GM21529 (cell line): ENCODE data around the gene SLC7A4.
"Not testable (repeated sequence)": the region's sequence is repeated elsewhere in the genome, so short reads cannot be mapped to it uniquely, and the experiment has no call there.

Source experiments
- ATAC-seq: cut with Tn5 transposase; IDR thresholded peaks from one replicate; pipeline ENCODE4 v1.9.1; 2021; ENCODE audit not compliant: unreplicated experiment

Gene SLC7A4

GRCh38 chr22:21064917-21065864 is 32.8 kb upstream of the SLC7A4 start:
- ATAC-seq: no peak

- not testable (repeated sequence) for ATAC-seq
Observed at GRCh38 chr22:21064425-21064824, 32.1 kb upstream of the SLC7A4 start.

GRCh38 chr22:21061660-21062321 is 29.4 kb upstream of the SLC7A4 start:
- ATAC-seq: not testable (repeated sequence)

- not testable (repeated sequence) for ATAC-seq
Observed at GRCh38 chr22:21060363-21060762, 28.0 kb upstream of the SLC7A4 start.

GRCh38 chr22:21055880-21056319 is 23.5 kb upstream of the SLC7A4 start:
- no peak for ATAC-seq

- ATAC-seq: no peak
Observed at GRCh38 chr22:21055564-21055834, 23.1 kb upstream of the SLC7A4 start.

GRCh38 chr22:21054714-21055563 is 22.6 kb upstream of the SLC7A4 start:
- ATAC-seq: no peak

GRCh38 chr22:21054046-21054713 is 21.8 kb upstream of the SLC7A4 start:
- no peak for ATAC-seq

GRCh38 chr22:21052715-21053459 is 20.5 kb upstream of the SLC7A4 start:
- ATAC-seq: no peak

GRCh38 chr22:21051831-21052400 is 19.6 kb upstream of the SLC7A4 start:
- ATAC-seq: no peak

GRCh38 chr22:21051145-21051830 is 18.9 kb upstream of the SLC7A4 start:
- no peak for ATAC-seq

- not testable (repeated sequence) for ATAC-seq
Observed at GRCh38 chr22:21048965-21049364, 16.6 kb upstream of the SLC7A4 start.

GRCh38 chr22:21048448-21048847 is 16.1 kb upstream of the SLC7A4 start:
- ATAC-seq: not testable (repeated sequence)

GRCh38 chr22:21047730-21048129 is 15.4 kb upstream of the SLC7A4 start:
- ATAC-seq: no peak

GRCh38 chr22:21047035-21047661 is 14.8 kb upstream of the SLC7A4 start:
- no peak for ATAC-seq

- ATAC-seq: peak; percentile 83
Observed at GRCh38 chr22:21045585-21046294, 13.4 kb upstream of the SLC7A4 start, which contains the start of gene LRRC74B. LRRC74B (plus strand) TSS chr22:21045946; CDS start chr22:21045987, 41 bp downstream.

GRCh38 chr22:21044931-21045584 is 12.7 kb upstream of the SLC7A4 start:
- ATAC-seq: no peak
